Osteoblast (primary cell): ENCODE data around the gene PAK2. TPM values are rescaled to one million over a fixed set of nuclear protein-coding genes. Genes with fewer than 3 reads are reported as not detected.
A peak's percentile ranks its signal among the peaks of the same experiment; 100 is the strongest.
"Not testable (repeated sequence)": the region's sequence is repeated elsewhere in the genome, so short reads cannot be mapped to it uniquely, and the experiment has no call there.

ENCODE experiments used
- DNase-seq: peaks from one replicate; pipeline ENCODE4 v3.0.0; 2011; ENCODE audit warnings: low spot score, mixed read lengths; ENCODE audit not compliant: insufficient read length; ENCODE audit errors: missing footprints
- H2AFZ ChIP-seq: 2 replicates; pipeline ENCODE4 v1.6.0; 2011; ENCODE audit warnings: mild to moderate bottlenecking, low read length
- H3K27ac ChIP-seq: 2 replicates; pipeline ENCODE4 v1.5.1; 2011; ENCODE audit warnings: mild to moderate bottlenecking, low read depth, low read length, moderate library complexity
- H3K27me3 ChIP-seq: 2 replicates; pipeline ENCODE4 v1.6.0; 2012; ENCODE audit warnings: mild to moderate bottlenecking, control low read depth, inconsistent platforms, low read length, moderate library complexity; ENCODE audit not compliant: insufficient read depth
- H3K36me3 ChIP-seq: 2 replicates; pipeline ENCODE4 v1.5.1; 2011; ENCODE audit warnings: mild to moderate bottlenecking, low read length, control low read depth, moderate library complexity; ENCODE audit not compliant: insufficient read depth
- H3K4me1 ChIP-seq: 2 replicates; pipeline ENCODE4 v1.5.1; 2011; ENCODE audit warnings: mild to moderate bottlenecking, low read length, control low read depth, moderate library complexity; ENCODE audit not compliant: insufficient read depth
- H3K4me2 ChIP-seq: 2 replicates; pipeline ENCODE4 v1.6.0; 2011; ENCODE audit warnings: mild to moderate bottlenecking, low read length; ENCODE audit not compliant: insufficient read depth
- H3K4me3 ChIP-seq: fragments of 200-600 bp; sonication (generic); 3 replicates; pipeline ENCODE4 v1.5.1; 2012; ENCODE audit warnings: mild to moderate bottlenecking, low read length, inconsistent platforms; ENCODE audit not compliant: insufficient read depth
- H3K79me2 ChIP-seq: 2 replicates; pipeline ENCODE4 v1.6.0; 2012; ENCODE audit warnings: mild to moderate bottlenecking, low read length, control low read depth, inconsistent platforms; ENCODE audit not compliant: insufficient read depth
- H3K9me3 ChIP-seq: 2 replicates; pipeline ENCODE4 v1.5.1; 2011; ENCODE audit warnings: low read depth, low read length, control low read depth
- H4K20me1 ChIP-seq: 2 replicates; pipeline ENCODE4 v1.6.0; 2012; ENCODE audit warnings: mild to moderate bottlenecking, low read length, control low read depth; ENCODE audit not compliant: insufficient read depth
- total RNA-seq: library from RNA; depleted of rRNA; stranded (reverse); fragments of >200 nt; gene quantifications from 2 replicates; pipeline ENCODE4 v1.2.3, GENCODE V29; 2012
- TF ChIP-seq, protein P1 (sequence below): IDR thresholded peaks from 2 replicates; pipeline ENCODE4 v1.5.1; 2011; ENCODE audit warnings: mild to moderate bottlenecking, low read depth, low read length, moderate library complexity; ENCODE audit errors: extremely low read depth

The PAK2 gene
- total RNA-seq, 1 donor: 36.6 TPM

DNA sequence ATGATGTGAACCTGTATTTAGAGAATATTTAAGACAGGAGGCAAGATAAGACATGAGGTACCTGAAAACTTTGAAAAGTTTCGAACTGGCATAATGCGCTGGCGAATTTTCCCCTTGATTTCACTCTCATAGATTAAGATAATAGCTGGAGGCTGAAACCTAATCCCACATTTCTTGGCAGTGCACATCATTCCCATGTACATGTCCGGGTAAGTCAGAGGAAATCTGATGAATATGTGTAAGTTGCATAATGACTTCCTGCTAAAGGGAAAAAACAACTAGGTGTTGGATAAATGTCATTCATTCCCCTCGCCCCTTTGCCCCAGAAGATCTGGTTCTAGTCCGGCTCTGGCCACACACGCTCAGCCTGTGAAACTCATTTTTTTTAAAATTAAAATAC, 31.2 kb upstream of the PAK2 start:
- DNase-seq: no peak
- TF ChIP-seq, protein P1, sequence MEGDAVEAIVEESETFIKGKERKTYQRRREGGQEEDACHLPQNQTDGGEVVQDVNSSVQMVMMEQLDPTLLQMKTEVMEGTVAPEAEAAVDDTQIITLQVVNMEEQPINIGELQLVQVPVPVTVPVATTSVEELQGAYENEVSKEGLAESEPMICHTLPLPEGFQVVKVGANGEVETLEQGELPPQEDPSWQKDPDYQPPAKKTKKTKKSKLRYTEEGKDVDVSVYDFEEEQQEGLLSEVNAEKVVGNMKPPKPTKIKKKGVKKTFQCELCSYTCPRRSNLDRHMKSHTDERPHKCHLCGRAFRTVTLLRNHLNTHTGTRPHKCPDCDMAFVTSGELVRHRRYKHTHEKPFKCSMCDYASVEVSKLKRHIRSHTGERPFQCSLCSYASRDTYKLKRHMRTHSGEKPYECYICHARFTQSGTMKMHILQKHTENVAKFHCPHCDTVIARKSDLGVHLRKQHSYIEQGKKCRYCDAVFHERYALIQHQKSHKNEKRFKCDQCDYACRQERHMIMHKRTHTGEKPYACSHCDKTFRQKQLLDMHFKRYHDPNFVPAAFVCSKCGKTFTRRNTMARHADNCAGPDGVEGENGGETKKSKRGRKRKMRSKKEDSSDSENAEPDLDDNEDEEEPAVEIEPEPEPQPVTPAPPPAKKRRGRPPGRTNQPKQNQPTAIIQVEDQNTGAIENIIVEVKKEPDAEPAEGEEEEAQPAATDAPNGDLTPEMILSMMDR: no peak
- no peaks in the 10 kb centered on the region for H3K9me3 ChIP-seq
- H3K79me2 ChIP-seq: peaks cover 5% of the 10 kb centered on the region
- no peaks in the 10 kb centered on the region for H3K27me3 ChIP-seq
- no peak overlapping the region for H3K4me2 ChIP-seq
- no peak overlapping the region for H3K4me3 ChIP-seq
- no peak overlapping the region for H3K27ac ChIP-seq
- H3K4me1 ChIP-seq: peaks cover 13% of the 10 kb centered on the region
- H4K20me1 ChIP-seq: no peaks in the 10 kb centered on the region
- H2AFZ ChIP-seq: no peak overlapping the region
- no peaks in the 10 kb centered on the region for H3K36me3 ChIP-seq

DNA sequence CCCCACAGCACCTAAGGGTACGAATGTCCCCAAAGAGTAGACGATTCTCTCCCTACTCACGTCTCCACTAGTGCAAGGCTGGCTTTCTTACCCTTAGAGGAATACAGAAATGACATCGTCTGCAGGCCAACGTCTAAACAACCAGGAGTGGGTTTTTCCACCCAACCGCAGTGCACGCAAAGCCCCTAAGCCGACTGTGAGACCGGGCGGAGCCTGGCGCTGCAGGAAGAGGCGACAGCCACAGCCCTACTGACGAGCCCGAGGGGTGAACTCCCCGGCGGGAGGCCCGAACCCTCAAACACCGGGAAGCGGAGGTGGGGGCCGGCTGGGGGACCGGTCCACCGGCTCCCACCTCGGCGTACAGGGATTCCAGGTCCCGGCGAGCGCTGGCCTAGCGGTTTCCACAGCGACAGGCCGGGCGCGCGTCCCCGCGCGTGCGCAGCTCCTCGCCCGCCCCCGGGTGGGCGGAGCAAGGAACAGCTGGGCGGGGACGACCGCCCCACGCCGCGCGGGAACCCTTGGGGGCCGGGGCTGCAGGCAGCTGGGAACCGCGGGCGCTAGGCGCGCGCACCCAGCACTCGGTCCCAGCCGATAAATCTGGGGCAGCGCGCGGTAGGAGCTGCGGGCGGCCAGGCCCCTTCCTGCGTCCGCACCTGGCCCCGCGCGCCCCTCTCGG, 27.7 kb upstream of the PAK2 start, which contains the start of the genes CEP19 and PIGX:
CEP19 (minus strand) TSS at position 413 of the 676 bp plus-strand sequence. CDS start 3,593 bp downstream, outside the sequence.
PIGX (plus strand) TSS at position 540 of the 676 bp plus-strand sequence.
- peak within 1 kb of the TSS; percentile 100 for H3K4me2 ChIP-seq

DNA sequence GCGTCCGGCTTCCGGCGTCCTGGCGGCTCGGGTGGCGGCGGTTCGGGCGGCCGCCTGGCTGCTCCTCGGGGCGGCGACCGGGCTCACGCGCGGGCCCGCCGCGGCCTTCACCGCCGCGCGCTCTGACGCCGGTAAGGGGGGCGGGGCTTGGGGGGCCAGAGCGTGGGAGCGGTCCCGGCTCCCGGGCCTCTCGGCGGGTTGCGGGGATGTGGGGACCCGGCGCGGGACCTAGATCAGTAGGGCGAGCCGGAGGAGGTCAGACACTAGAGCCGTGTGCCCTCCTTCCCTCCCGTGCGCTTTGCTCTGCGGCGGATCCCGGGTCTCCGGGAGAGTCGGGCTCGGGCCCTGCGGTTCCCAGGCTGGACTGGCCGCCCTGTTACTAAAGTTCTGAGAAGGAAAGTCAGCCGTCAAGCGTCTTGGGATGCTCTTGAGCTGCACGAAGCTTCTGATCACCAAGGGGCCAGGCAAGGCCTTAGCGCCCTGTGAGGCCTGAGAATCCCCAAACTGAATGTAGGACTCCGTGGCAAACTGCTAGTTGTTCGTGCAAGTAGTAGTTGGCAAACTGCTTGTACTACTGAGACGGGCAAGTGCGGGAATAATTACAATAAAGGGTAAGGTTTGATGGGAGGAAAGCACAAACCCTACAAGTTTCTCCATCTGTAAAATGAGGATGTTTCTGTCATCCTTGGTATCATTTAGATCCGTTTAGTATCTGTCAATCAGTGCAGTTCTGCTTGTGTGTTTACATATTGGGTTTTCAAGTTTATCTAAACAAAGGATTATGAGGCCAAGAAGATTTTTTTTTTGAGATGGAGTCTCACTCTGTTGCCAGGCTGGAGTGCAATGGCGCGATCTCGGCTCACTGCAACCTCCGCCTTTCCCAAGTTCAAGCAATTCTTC, 26.9 kb upstream of the PAK2 start:
- no peaks in the 10 kb centered on the region for H3K27me3 ChIP-seq
- H3K9me3 ChIP-seq: no peaks in the 10 kb centered on the region
- peaks cover 21% of the 10 kb centered on the region for H3K79me2 ChIP-seq
- peak overlapping the region; percentile 100 for H3K4me2 ChIP-seq
- H4K20me1 ChIP-seq: no peaks in the 10 kb centered on the region
- DNase-seq: peak; percentile 94
- H3K4me3 ChIP-seq: peak overlapping the region; percentile 95
- no peaks in the 10 kb centered on the region for H3K36me3 ChIP-seq
- H3K4me1 ChIP-seq: peaks cover 14% of the 10 kb centered on the region
- H3K27ac ChIP-seq: peak overlapping the region; percentile 94
- TF ChIP-seq, protein P1: no peak
- H2AFZ ChIP-seq: peak overlapping the region; percentile 96

More for the DNA sequence above, 27.7 kb upstream of the PAK2 start, which contains the start of the genes CEP19 and PIGX:
- Histone ChIP-seq H3K36me3 (no peaks in the 10 kb centered on the region), H3K9me3 (no peaks in the 10 kb centered on the region), H3K27ac (peak within 1 kb of the TSS; percentile 94), H3K4me3 (peak within 1 kb of the TSS; percentile 95), H2AFZ (peak within 1 kb of the TSS; percentile 99), H3K27me3 (no peaks in the 10 kb centered on the region), H3K79me2 (peaks cover 21% of the 10 kb centered on the region), H4K20me1 (no peaks in the 10 kb centered on the region), H3K4me1 (peaks cover 14% of the 10 kb centered on the region)
- peak; percentile 99 for DNase-seq
- TF ChIP-seq, protein P1: no peak

DNA sequence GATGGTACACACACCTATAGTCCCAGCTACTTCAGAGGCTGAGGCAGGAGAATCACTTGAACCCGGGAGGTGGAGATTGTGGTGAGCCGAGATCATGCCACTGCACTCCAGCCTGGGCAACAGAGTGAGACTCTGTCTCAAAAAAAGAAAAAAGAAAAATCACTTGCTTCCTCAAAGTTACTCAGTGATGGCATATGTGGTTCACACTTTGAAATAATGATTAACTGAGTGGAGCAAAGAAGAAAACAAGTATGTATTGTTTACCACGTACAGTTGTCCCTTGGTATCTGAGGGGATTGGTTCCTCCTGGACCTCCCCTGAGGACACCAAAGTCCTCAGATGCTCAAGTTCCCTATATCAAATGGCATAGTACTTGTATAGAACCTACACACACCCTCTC, 22.5 kb upstream of the PAK2 start:
- not testable (repeated sequence) for H3K9me3 ChIP-seq, H4K20me1 ChIP-seq, DNase-seq, H2AFZ ChIP-seq, H3K27ac ChIP-seq, H3K27me3 ChIP-seq, H3K4me3 ChIP-seq, H3K4me2 ChIP-seq, H3K4me1 ChIP-seq
- Histone ChIP-seq H3K36me3 (peaks cover 15% of the 10 kb centered on the region), H3K79me2 (peaks cover 25% of the 10 kb centered on the region)
